Endometrium (tissue), 2 donors: Measurements from ENCODE around the gene BACE2.

Experiments used
- FAIRE-seq: peaks from 2 replicates; lab custom pipeline; 2012; peaks lifted over from hg19 to GRCh38; lab: Jason Lieb, UNC
- donor health status: control.
- donor health status: control.

The BACE2 gene

GRCh38 chr21:41167348-41168342 is at the start of gene BACE2:
Gene BACE2 (plus strand): TSS chr21:41168160. CDS start chr21:41168264, 104 bp downstream.
- no peak for FAIRE-seq

GRCh38 chr21:41119901-41120300 is 48.1 kb upstream of the BACE2 start:
- no peak for FAIRE-seq

- FAIRE-seq = no peak
Measured at GRCh38 chr21:41120997-41121396, 47.0 kb upstream of the BACE2 start.

- FAIRE-seq = no peak
Measured at GRCh38 chr21:41121785-41122415, 46.1 kb upstream of the BACE2 start.

GRCh38 chr21:41124641-41125201 is 43.2 kb upstream of the BACE2 start:
- FAIRE-seq = no peak

GRCh38 chr21:41128981-41129380 is 39.0 kb upstream of the BACE2 start:
- no peak for FAIRE-seq

- no peak for FAIRE-seq
Measured at GRCh38 chr21:41130883-41131282, 37.1 kb upstream of the BACE2 start.

GRCh38 chr21:41133874-41134522 is 34.0 kb upstream of the BACE2 start:
- FAIRE-seq = no peak

- FAIRE-seq = no peak
Measured at GRCh38 chr21:41135746-41136145, 32.2 kb upstream of the BACE2 start.

GRCh38 chr21:41136286-41136685 is 31.7 kb upstream of the BACE2 start:
- no peak for FAIRE-seq

GRCh38 chr21:41137401-41137800 is 30.6 kb upstream of the BACE2 start:
- FAIRE-seq = no peak

GRCh38 chr21:41137889-41138288 is 30.1 kb upstream of the BACE2 start:
- no peak for FAIRE-seq

- no peak for FAIRE-seq
Measured at GRCh38 chr21:41138711-41139110, 29.2 kb upstream of the BACE2 start.

- FAIRE-seq = no peak
Measured at GRCh38 chr21:41139275-41139674, 28.7 kb upstream of the BACE2 start.

- no peak for FAIRE-seq
Measured at GRCh38 chr21:41139951-41140350, 28.0 kb upstream of the BACE2 start.

- no peak for FAIRE-seq
Measured at GRCh38 chr21:41141031-41141457, 26.9 kb upstream of the BACE2 start.

GRCh38 chr21:41142051-41142795 is 25.7 kb upstream of the BACE2 start:
- FAIRE-seq = no peak

GRCh38 chr21:41143596-41144325 is 24.2 kb upstream of the BACE2 start:
- no peak for FAIRE-seq

GRCh38 chr21:41147096-41147978 is 20.6 kb upstream of the BACE2 start:
- no peak for FAIRE-seq

- no peak for FAIRE-seq
Measured at GRCh38 chr21:41147979-41148355, 20.0 kb upstream of the BACE2 start.
